ENCODE results near the gene STRBP. TPM values are rescaled to one million over a fixed set of nuclear protein-coding genes. Genes with fewer than 3 reads are reported as not detected.
"Not testable (repeated sequence)": the region's sequence is repeated elsewhere in the genome, so short reads cannot be mapped to it uniquely, and the experiment has no call there.

The STRBP gene
- total RNA-seq, 1 experiment from 2014 or later = 40.3 TPM

DNA sequence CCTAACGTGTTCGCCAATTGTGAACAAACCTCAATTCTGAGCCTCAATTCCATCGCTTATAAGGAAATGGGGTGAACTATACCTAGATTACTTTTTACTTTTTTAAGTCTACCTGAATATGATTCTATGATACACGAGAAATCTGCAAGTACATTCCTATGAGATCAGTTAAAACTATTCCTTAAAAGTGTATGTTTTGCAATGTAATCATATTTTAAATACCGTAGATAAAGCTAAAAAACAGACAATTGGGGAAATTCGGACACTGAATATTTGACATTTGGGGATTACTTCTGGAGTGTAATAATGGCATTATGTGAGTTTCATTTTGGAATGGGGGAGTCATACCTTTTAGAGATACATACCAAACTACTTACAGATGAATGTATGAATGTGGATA lies 62.3 kb downstream of the STRBP start:
- Histone ChIP-seq H3K27ac (ENCODE audit: low read length) (no peak overlapping the region), H3K36me3 (ENCODE audit: control insufficient read depth, insufficient read depth, low read length) (no peaks in the 10 kb centered on the region), H3K27me3 (ENCODE audit: control insufficient read depth, insufficient read depth, low read length) (no peaks in the 10 kb centered on the region), H3K9me3 (ENCODE audit: control insufficient read depth, insufficient read depth, low read depth, low read length) (no peaks in the 10 kb centered on the region), H3K4me1 (ENCODE audit: control insufficient read depth, insufficient read depth, low read length) (no peaks in the 10 kb centered on the region), H3K4me3 (ENCODE audit: low read depth in 2 of 2, low read length in 2 of 2) (no peak overlapping the region)
- ChIA-PET POLR2A (no interaction called here), CTCF (no interaction called here)
- DNase-seq (ENCODE audit: low read depth, low spot score) (no peak), ATAC-seq (no peak)
- TF ChIP-seq, protein P1, sequence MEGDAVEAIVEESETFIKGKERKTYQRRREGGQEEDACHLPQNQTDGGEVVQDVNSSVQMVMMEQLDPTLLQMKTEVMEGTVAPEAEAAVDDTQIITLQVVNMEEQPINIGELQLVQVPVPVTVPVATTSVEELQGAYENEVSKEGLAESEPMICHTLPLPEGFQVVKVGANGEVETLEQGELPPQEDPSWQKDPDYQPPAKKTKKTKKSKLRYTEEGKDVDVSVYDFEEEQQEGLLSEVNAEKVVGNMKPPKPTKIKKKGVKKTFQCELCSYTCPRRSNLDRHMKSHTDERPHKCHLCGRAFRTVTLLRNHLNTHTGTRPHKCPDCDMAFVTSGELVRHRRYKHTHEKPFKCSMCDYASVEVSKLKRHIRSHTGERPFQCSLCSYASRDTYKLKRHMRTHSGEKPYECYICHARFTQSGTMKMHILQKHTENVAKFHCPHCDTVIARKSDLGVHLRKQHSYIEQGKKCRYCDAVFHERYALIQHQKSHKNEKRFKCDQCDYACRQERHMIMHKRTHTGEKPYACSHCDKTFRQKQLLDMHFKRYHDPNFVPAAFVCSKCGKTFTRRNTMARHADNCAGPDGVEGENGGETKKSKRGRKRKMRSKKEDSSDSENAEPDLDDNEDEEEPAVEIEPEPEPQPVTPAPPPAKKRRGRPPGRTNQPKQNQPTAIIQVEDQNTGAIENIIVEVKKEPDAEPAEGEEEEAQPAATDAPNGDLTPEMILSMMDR (IDR thresholded peaks at IDR 0.05) = no peak
- TF ChIP-seq POLR2AphosphoS5 (IDR thresholded peaks at IDR 0.05; ENCODE audit: low read depth, low read length) (no peak), TCF7L2 (IDR thresholded peaks at IDR 0.05; ENCODE audit: low read depth, low read length) (no peak), SIN3A (IDR thresholded peaks at IDR 0.05; ENCODE audit: borderline replicate concordance, insufficient read depth, low read depth, low read length) (no peak)
- TF ChIP-seq, protein P2, sequence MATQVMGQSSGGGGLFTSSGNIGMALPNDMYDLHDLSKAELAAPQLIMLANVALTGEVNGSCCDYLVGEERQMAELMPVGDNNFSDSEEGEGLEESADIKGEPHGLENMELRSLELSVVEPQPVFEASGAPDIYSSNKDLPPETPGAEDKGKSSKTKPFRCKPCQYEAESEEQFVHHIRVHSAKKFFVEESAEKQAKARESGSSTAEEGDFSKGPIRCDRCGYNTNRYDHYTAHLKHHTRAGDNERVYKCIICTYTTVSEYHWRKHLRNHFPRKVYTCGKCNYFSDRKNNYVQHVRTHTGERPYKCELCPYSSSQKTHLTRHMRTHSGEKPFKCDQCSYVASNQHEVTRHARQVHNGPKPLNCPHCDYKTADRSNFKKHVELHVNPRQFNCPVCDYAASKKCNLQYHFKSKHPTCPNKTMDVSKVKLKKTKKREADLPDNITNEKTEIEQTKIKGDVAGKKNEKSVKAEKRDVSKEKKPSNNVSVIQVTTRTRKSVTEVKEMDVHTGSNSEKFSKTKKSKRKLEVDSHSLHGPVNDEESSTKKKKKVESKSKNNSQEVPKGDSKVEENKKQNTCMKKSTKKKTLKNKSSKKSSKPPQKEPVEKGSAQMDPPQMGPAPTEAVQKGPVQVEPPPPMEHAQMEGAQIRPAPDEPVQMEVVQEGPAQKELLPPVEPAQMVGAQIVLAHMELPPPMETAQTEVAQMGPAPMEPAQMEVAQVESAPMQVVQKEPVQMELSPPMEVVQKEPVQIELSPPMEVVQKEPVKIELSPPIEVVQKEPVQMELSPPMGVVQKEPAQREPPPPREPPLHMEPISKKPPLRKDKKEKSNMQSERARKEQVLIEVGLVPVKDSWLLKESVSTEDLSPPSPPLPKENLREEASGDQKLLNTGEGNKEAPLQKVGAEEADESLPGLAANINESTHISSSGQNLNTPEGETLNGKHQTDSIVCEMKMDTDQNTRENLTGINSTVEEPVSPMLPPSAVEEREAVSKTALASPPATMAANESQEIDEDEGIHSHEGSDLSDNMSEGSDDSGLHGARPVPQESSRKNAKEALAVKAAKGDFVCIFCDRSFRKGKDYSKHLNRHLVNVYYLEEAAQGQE (IDR thresholded peaks at IDR 0.05; ENCODE audit: insufficient read depth in 1 of 2, low read depth in 2 of 2, low read length in 1 of 2) = no peak
- no TSS peak for BruUV-seq (replicated peaks)
- intact Hi-C loops (cut with micrococcal nuclease; ENCODE audit: unreplicated experiment) = no loop called here
- in situ Hi-C loops (cut with HindIII; ENCODE audit: low pct_unique_long_range_greater_than_20kb, low sequenced_read_pairs) = no loop called here

DNA sequence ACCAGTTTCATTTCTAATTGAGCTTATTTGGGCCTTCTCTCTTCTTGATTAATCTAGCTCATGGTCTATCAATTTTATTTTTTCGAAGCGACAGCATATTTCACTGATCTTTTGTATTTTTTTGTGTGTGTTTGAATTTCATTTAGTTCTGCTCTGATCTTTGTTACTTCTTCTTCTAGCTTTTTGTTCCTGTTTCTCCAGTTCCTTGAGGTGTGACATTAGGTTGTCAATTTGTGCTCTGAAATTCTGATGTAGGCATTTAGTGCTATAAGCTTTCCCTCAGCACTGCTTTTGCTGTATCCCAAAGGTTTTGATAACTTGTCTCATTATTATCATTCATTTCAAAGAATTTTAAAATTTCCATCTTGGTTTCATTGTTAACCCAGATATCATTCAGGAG lies 67.3 kb downstream of the STRBP start:
- no peaks in the 10 kb centered on the region for H3K9me3 ChIP-seq (ENCODE audit: control insufficient read depth, insufficient read depth, low read depth, low read length)
- TF ChIP-seq TCF7L2 (IDR thresholded peaks at IDR 0.05; ENCODE audit: low read depth, low read length) (no peak), POLR2AphosphoS5 (IDR thresholded peaks at IDR 0.05; ENCODE audit: low read depth, low read length) (no peak), SIN3A (IDR thresholded peaks at IDR 0.05; ENCODE audit: borderline replicate concordance, insufficient read depth, low read depth, low read length) (no peak)
- TF ChIP-seq, protein P1 (IDR thresholded peaks at IDR 0.05) = no peak
- TF ChIP-seq, protein P2 (IDR thresholded peaks at IDR 0.05; ENCODE audit: insufficient read depth in 1 of 2, low read depth in 2 of 2, low read length in 1 of 2) = no peak
- H3K27ac ChIP-seq (ENCODE audit: low read length) = no peak overlapping the region
- CTCF ChIA-PET = no interaction called here
- in situ Hi-C loops (cut with HindIII; ENCODE audit: low pct_unique_long_range_greater_than_20kb, low sequenced_read_pairs) = no loop called here
- no peak for ATAC-seq
- H3K27me3 ChIP-seq (ENCODE audit: control insufficient read depth, insufficient read depth, low read length) = no peaks in the 10 kb centered on the region
- no peak for DNase-seq (ENCODE audit: low read depth, low spot score)
- POLR2A ChIA-PET = no interaction called here
- H3K4me1 ChIP-seq (ENCODE audit: control insufficient read depth, insufficient read depth, low read length) = no peaks in the 10 kb centered on the region
- BruUV-seq (replicated peaks) = no TSS peak
- intact Hi-C loops (cut with micrococcal nuclease; ENCODE audit: unreplicated experiment) = no loop called here
- no peak overlapping the region for H3K4me3 ChIP-seq (ENCODE audit: low read depth in 2 of 2, low read length in 2 of 2)
- H3K36me3 ChIP-seq (ENCODE audit: control insufficient read depth, insufficient read depth, low read length) = no peaks in the 10 kb centered on the region

DNA sequence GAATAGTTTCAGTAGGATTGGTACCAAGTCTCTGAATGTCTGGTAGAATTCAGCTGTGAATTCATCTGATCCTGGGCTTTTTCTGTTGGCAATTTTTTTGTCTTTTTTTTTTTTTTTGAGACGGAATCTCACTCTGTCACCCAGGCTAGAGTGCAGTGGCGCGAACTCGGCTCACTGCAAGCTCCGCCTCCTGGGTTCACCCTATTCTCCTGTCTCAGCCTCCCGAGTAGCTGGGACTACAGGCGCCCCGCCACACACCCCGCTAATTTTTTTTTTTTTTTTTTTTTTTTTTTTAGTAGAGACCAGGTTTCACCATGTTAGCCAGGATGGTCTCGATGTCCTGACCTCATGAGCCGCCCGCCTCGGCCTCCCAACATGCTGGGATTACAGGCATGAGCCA lies 67.9 kb downstream of the STRBP start:
- in situ Hi-C loops (cut with HindIII; ENCODE audit: low pct_unique_long_range_greater_than_20kb, low sequenced_read_pairs); intact Hi-C loops (cut with micrococcal nuclease; ENCODE audit: unreplicated experiment); ATAC-seq; DNase-seq (ENCODE audit: low read depth, low spot score); POLR2A ChIA-PET; H3K9me3 ChIP-seq (ENCODE audit: control insufficient read depth, insufficient read depth, low read depth, low read length); H3K4me3 ChIP-seq (ENCODE audit: low read depth in 2 of 2, low read length in 2 of 2); CTCF ChIA-PET; H3K36me3 ChIP-seq (ENCODE audit: control insufficient read depth, insufficient read depth, low read length); H3K4me1 ChIP-seq (ENCODE audit: control insufficient read depth, insufficient read depth, low read length); H3K27me3 ChIP-seq (ENCODE audit: control insufficient read depth, insufficient read depth, low read length); BruUV-seq (replicated peaks); H3K27ac ChIP-seq (ENCODE audit: low read length): not testable (repeated sequence)

Measured in Panc1 (cell line).